ENCODE results near the gene AZU1.

GRCh38 chr19:798415-799075 is 29.1 kb upstream of the AZU1 start:
- no peak for TF ChIP-seq POLR2A (IDR thresholded peaks at IDR 0.05)
- TF ChIP-seq CTCF (IDR thresholded peaks at IDR 0.05), result no peak
